Measurements from ENCODE around the gene LDLRAP1. TPM values are rescaled to one million over a fixed set of nuclear protein-coding genes. Genes with fewer than 3 reads are reported as not detected.
A peak's percentile ranks its signal among the peaks of the same experiment; 100 is the strongest.

LDLRAP1 gene
- total and polyA plus RNA-seq, 2 donors, result 10.5 to 10.6 TPM

GRCh38 chr1:25613091-25613490 is 69.7 kb downstream of the LDLRAP1 start:
- no peak overlapping the region for H3K4me3 ChIP-seq (ENCODE audit: low read depth, low read length)
- 95% methylated on average over 3 of the region's 3 CpGs for WGBS
- no peak for DNase-seq (ENCODE audit: extremely low spot score)
- H3K36me3 ChIP-seq (ENCODE audit: insufficient read depth), result no peaks in the 10 kb centered on the region
- H3K4me1 ChIP-seq (ENCODE audit: insufficient read depth), result no peaks in the 10 kb centered on the region
- H3K27ac ChIP-seq (ENCODE audit: low read depth), result no peak overlapping the region

DNA sequence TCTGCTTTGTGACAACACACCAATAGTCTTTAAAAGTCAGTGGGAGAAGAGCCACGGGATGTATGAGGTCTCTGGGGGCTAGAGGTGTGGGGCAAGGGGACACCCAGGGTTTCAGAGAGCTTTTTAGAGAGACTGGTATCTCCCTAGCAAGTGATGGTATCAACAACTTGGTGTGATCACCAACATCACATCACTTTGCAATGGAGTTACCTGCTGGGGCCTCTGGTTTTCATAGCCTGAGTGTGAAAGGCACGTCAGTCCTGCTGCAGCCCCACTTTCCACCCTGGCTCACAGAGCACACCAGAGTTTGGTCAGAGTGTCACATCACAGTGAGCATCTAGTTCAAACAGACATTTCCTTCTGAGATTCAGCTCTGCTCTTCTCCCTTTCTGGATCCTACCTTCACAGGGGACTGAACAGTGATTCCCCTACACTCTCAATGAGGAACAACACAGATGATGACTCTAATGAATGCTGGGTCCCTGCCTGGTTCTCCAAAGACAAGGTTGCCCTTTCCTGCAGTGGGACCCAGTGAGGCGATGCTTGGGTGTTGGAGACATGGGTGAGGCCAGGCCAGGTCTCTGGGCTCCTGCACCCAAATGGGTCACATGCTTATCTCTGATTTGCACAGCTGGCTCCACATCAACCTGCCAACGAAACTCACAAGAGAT is 71.2 kb downstream of the LDLRAP1 start:
- no peak overlapping the region for H3K27ac ChIP-seq (ENCODE audit: low read depth)
- H3K4me3 ChIP-seq (ENCODE audit: low read depth, low read length), result no peak overlapping the region

GRCh38 chr1:25615172-25615541 is 71.8 kb downstream of the LDLRAP1 start:
- H3K36me3 ChIP-seq (ENCODE audit: insufficient read depth), result no peaks in the 10 kb centered on the region
- no peak overlapping the region for H3K4me3 ChIP-seq (ENCODE audit: low read depth, low read length)
- no peaks in the 10 kb centered on the region for H3K4me1 ChIP-seq (ENCODE audit: insufficient read depth)
- WGBS, result 44% methylated on average over 7 of the region's 7 CpGs
- DNase-seq (ENCODE audit: extremely low spot score), result no peak
- no peak overlapping the region for H3K27ac ChIP-seq (ENCODE audit: low read depth)

More for the DNA sequence above, 71.2 kb downstream of the LDLRAP1 start:
- no peaks in the 10 kb centered on the region for H3K36me3 ChIP-seq (ENCODE audit: insufficient read depth)
- no peak for DNase-seq (ENCODE audit: extremely low spot score)
- H3K4me1 ChIP-seq (ENCODE audit: insufficient read depth), result no peaks in the 10 kb centered on the region
- 81% methylated on average over 4 of the region's 4 CpGs for WGBS

DNA sequence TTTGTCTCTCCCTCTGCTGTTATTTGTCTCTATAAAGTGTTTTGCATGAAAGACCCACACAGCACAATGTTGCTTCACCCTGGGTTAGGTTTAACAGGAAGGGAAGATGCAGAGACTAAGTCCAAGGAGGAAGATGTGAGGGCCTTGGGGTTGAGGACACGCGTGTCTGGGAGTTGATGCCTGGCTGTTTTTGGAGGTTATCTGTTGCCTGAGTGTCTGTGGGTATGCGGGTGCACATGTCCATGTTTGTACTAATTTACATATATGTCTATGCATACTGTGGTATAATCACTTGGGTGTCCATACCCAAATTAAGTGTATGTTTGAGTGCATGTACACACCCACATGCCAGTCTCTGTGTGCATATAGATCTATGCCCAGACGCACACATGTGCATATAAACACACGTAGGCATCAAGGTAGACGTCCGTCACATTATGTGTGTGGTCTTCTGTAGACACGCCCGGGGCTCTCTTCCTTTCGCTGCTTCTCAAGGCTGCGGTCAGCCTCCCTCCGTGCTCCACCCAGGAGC is 72.2 kb downstream of the LDLRAP1 start:
- H3K27ac ChIP-seq (ENCODE audit: low read depth), result peak overlapping the region; percentile 42
- H3K4me3 ChIP-seq (ENCODE audit: low read depth, low read length), result peak overlapping the region; percentile 49
- no peaks in the 10 kb centered on the region for H3K36me3 ChIP-seq (ENCODE audit: insufficient read depth)
- no peak for DNase-seq (ENCODE audit: extremely low spot score)
- no peaks in the 10 kb centered on the region for H3K4me1 ChIP-seq (ENCODE audit: insufficient read depth)
- 19% methylated on average over 12 of the region's 12 CpGs for WGBS

- WGBS, result under 1% methylated on average over 114 of the region's 116 CpGs
- H3K36me3 ChIP-seq (ENCODE audit: insufficient read depth), result no peaks in the 10 kb centered on the region
- peak within 1 kb of the TSS; percentile 42 for H3K27ac ChIP-seq (ENCODE audit: low read depth)
- DNase-seq (ENCODE audit: extremely low spot score), result peak; percentile 43
- H3K4me3 ChIP-seq (ENCODE audit: low read depth, low read length), result peak within 1 kb of the TSS; percentile 79
- no peaks in the 10 kb centered on the region for H3K4me1 ChIP-seq (ENCODE audit: insufficient read depth)
Observed at GRCh38 chr1:25616095-25616986, 72.9 kb downstream of the LDLRAP1 start, which contains the start of gene MAN1C1. Gene MAN1C1 (plus strand): TSS chr1:25616791. CDS start chr1:25617798, 1,007 bp downstream.

DNA sequence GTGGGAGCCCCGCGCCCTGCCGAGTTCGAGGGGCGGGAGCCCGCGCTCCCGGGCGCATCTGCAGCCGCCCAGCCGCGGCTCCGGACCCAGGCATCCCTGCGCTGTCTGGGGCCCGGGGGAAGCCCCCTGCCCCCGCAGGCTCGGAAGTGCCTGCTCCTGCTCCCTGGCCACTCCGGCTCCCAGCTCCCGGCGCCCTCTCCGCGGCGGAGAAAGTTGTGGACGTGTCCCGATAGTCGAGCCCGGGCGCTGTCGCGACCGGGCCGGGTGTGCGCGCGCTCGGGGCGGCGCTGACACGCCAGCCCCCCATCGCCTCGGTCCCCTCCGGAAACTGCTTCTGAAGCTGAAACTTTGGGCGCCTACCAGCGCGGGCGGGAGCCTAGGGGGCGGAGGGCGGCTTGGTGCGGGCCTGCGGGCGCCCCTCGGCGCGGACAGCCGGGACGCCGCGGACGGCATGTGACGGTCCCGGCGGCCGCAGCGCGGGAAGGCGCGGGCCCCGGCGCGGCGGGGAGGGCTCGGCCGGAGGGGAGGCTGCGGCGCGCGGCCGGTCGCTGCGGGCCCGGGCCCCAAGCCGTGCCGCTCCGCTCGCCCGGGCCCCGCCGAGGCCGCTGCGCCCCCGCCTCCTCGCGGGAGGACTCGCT is 73.7 kb downstream of the LDLRAP1 start:
- H3K4me1 ChIP-seq (ENCODE audit: insufficient read depth), result no peaks in the 10 kb centered on the region
- WGBS, result under 1% methylated on average over 94 of the region's 94 CpGs

GRCh38 chr1:25617625-25618432 is 74.4 kb downstream of the LDLRAP1 start:
- no peak for DNase-seq (ENCODE audit: extremely low spot score)
- 4% methylated on average over 66 of the region's 66 CpGs for WGBS
- Histone ChIP-seq H3K36me3 (ENCODE audit: insufficient read depth) (no peaks in the 10 kb centered on the region), H3K4me1 (ENCODE audit: insufficient read depth) (no peaks in the 10 kb centered on the region), H3K4me3 (ENCODE audit: low read depth, low read length) (peak overlapping the region; percentile 79), H3K27ac (ENCODE audit: low read depth) (peak overlapping the region; percentile 14)

More for the DNA sequence above, 73.7 kb downstream of the LDLRAP1 start:
- H3K27ac ChIP-seq (ENCODE audit: low read depth), result no peak overlapping the region
- no peak for DNase-seq (ENCODE audit: extremely low spot score)
- H3K4me3 ChIP-seq (ENCODE audit: low read depth, low read length), result peak overlapping the region; percentile 79
- H3K36me3 ChIP-seq (ENCODE audit: insufficient read depth), result no peaks in the 10 kb centered on the region

DNA sequence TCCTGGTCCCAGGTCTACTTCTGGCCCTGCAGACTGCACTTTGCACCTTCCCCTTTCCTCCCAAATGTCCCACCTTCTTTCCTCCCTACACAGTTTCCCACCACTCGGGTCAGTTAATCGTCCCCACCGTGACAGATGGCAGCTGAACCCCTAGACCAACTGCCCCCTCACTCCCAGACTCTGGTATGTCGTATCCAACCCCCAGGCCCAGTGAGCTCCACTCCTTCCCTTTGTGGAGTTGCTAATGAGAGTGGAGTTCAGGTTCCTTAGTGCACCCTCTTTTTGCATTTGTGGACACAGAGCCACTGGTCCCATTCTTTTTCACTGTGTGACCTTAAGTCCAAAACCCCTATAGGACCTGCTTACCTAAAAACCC is 75.0 kb downstream of the LDLRAP1 start:
- no peak for DNase-seq (ENCODE audit: extremely low spot score)
- H3K36me3 ChIP-seq (ENCODE audit: insufficient read depth), result no peaks in the 10 kb centered on the region
- H3K4me3 ChIP-seq (ENCODE audit: low read depth, low read length), result peak overlapping the region; percentile 79
- no peak overlapping the region for H3K27ac ChIP-seq (ENCODE audit: low read depth)
- H3K4me1 ChIP-seq (ENCODE audit: insufficient read depth), result no peaks in the 10 kb centered on the region
- WGBS, result 29% methylated on average over 4 of the region's 4 CpGs

Other genes starting within 250 kb of the LDLRAP1 start
- 80.6 TPM for gene TMEM50A, start 205.3 kb upstream of the LDLRAP1 start, total RNA-seq
- gene TMEM50A, start 205.3 kb upstream of the LDLRAP1 start, polyA plus RNA-seq, result 95.8 TPM
- gene RHCE, start 122.8 kb upstream of the LDLRAP1 start, total RNA-seq, result 0.85 TPM
- gene RHCE, start 122.8 kb upstream of the LDLRAP1 start, polyA plus RNA-seq, result 0.19 TPM
- gene MACO1, start 112.7 kb upstream of the LDLRAP1 start, total RNA-seq, result 24.4 TPM
- 7.9 TPM for gene MACO1, start 112.7 kb upstream of the LDLRAP1 start, polyA plus RNA-seq
- 18.2 TPM for gene MAN1C1, start 73.2 kb downstream of the LDLRAP1 start, total RNA-seq
- 26.4 TPM for gene MAN1C1, start 73.2 kb downstream of the LDLRAP1 start, polyA plus RNA-seq